GM03348 (cell line): ENCODE measurements around the gene PIF1.

ENCODE experiments used
- DNase-seq: peaks from one replicate; pipeline ENCODE4 v3.0.0; 2012; ENCODE audit warnings: low spot score

PIF1 gene

DNA sequence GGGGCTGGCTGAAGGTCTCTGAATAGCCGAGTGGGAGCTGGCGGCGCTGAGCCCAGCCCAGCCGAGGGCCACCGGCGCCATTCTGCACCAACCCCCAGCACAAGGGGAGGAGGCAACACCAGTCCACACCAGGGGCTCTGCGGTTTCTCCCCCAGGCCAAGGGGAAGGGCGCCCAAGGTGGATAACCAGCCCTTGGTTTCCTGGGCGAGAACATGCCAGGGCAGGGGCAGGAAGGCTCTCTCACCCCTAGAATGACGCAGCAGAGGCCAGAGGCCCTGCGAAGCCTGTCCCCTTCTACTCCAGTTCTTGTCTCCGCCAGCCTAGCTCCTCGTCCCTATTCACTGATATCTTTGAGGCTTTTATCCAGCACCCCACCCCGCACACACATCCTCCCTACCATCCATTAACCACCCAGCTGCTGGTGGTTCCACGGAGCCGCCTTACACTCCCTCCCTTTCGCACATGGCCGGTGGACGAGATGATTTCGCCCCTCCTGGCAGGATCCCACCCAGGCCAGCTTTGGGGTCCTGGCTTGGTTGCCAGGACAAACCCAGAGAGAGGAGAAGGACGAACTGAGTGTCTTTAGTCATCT, 51.3 kb downstream of the PIF1 start:
- no peak for DNase-seq

GRCh38 chr15:64773606-64774005, 51.8 kb downstream of the PIF1 start:
- DNase-seq, result no peak

DNA sequence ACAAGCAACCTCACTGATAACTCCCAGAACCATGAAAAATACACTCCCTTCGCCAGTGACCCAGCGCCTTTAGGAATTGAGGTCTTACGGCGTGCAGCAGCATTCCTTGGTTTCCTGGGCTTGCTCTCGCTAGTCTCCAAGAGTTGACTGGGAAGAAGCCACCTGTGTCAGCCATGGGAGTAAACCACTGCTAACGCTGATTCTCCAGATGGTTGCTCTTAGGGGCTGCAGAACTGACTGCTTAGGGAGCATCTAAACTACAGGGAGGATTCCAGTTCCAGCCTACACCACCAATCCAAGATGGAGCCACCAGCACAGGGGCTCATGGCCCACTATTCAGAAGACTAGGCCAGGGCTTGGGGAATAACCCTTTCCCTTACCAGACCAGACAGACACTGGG, 52.5 kb downstream of the PIF1 start:
- DNase-seq, result no peak

DNA sequence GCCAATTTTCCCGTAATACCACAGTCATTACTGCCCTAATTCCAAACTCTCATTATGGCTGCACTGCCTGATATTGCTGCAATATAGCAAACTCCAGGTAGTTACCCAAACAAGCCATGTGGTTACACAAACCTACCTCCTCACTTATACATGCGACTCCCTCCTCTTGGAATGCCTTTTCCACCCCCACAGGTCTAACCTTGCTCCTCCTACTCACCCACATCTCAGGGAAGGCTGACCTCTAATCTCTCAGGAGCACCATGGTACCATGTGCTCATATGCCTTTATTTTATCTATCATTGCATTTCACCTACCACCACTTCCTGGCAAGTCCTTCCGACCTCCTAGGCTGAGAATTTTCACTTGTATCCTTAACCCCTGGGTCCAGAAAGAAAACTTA, 53.0 kb downstream of the PIF1 start:
- no peak for DNase-seq

GRCh38 chr15:64770626-64771025, 54.8 kb downstream of the PIF1 start:
- no peak for DNase-seq

DNA sequence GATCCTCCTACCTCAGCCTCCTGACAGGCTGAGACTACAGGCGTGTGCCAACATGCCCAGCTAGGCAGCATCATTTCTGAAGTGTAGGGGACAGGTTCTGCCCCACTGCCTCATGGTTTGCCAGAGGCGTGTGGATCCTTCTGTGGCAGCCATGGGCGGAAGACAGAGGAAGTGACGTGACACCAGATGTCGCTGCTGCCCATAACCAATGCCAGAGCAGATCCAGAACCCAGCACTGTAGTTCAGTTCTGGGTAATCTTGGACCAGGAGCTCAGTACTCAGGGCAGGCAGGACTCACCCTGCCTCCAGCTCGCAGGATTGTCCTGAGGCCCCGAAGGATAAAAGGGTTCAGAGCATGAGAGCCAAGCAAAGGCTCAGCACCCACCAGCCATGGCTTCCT, 58.2 kb downstream of the PIF1 start:
- no peak for DNase-seq

GRCh38 chr15:64766058-64766457, 59.4 kb downstream of the PIF1 start:
- DNase-seq, result no peak
